Left forelimb (tissue), 1 donor: ENCODE measurements around the gene RCBTB2.

Experiments used
- DNase-seq: peaks from one replicate; pipeline ENCODE4 v3.0.0-alpha.2; 2018; ENCODE audit warnings: low spot score

The RCBTB2 gene

GRCh38 chr13:48448285-48448958 is 84.5 kb downstream of the RCBTB2 start:
- no peak for DNase-seq

- no peak for DNase-seq
These were observed 86.4 kb downstream of the RCBTB2 start for GRCh38 chr13:48446464-48446863.

GRCh38 chr13:48443442-48444208 is 89.3 kb downstream of the RCBTB2 start:
- no peak for DNase-seq
